ENCODE data around the gene TRAM2.

Gene TRAM2

GRCh38 chr6:52522655-52523054 lies 54.2 kb downstream of the TRAM2 start:
- Histone ChIP-seq H3K27ac (ENCODE audit: low read depth in 2 of 2, low read length in 2 of 2) (peak overlapping the region in 1 of 2 donors; percentile 2), H3K4me3 (ENCODE audit: low read length in 2 of 2) (no peak overlapping the region), H3K4me1 (ENCODE audit: control insufficient read depth in 2 of 2, insufficient read depth in 2 of 2, low read length in 2 of 2) (peaks cover 3 to 12% of the 10 kb centered on the region in 2 donors), H3K27me3 (ENCODE audit: control insufficient read depth in 2 of 2, insufficient read depth in 2 of 2, low read length in 2 of 2) (no peaks in the 10 kb centered on the region), H3K9me3 (ENCODE audit: control insufficient read depth in 2 of 2, low read length in 2 of 2) (no peaks in the 10 kb centered on the region), H3K36me3 (ENCODE audit: control insufficient read depth in 2 of 2, insufficient read depth in 2 of 2, low read length in 2 of 2) (no peaks in the 10 kb centered on the region), H3K9ac (ENCODE audit: low read depth in 1 of 2, low read length in 2 of 2) (no peak overlapping the region)

- H3K9ac ChIP-seq (ENCODE audit: low read depth in 1 of 2, low read length in 2 of 2): no peak overlapping the region
- H3K27ac ChIP-seq (ENCODE audit: low read depth in 2 of 2, low read length in 2 of 2): peak overlapping the region; percentile 1 to 2
- H3K9me3 ChIP-seq (ENCODE audit: control insufficient read depth in 2 of 2, low read length in 2 of 2): no peaks in the 10 kb centered on the region
- H3K4me3 ChIP-seq (ENCODE audit: low read length in 2 of 2): no peak overlapping the region
- no peaks in the 10 kb centered on the region for H3K27me3 ChIP-seq (ENCODE audit: control insufficient read depth in 2 of 2, insufficient read depth in 2 of 2, low read length in 2 of 2)
- peaks cover 3 to 15% of the 10 kb centered on the region in 2 donors for H3K4me1 ChIP-seq (ENCODE audit: control insufficient read depth in 2 of 2, insufficient read depth in 2 of 2, low read length in 2 of 2)
- no peaks in the 10 kb centered on the region for H3K36me3 ChIP-seq (ENCODE audit: control insufficient read depth in 2 of 2, insufficient read depth in 2 of 2, low read length in 2 of 2)
Measured at GRCh38 chr6:52522151-52522626, 54.7 kb downstream of the TRAM2 start.

DNA sequence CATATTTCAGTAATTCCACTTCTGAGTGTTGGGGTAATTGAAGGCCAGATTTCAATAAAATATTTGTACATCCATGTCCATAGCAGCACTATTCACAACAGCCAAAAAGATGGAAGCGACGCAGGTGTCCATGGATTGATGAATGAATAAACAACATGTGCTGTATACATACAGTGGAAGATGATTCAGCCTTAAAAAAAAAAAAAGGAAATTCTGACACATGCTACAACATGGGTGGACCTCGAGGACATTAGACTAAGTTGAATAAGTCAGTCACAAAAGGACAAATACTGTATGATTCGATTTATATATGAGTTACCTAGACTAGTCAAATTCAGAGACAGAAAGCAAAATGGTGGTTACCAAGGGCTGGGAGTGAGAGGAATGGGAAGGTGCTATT lies 57.2 kb downstream of the TRAM2 start:
- Histone ChIP-seq H3K27ac (ENCODE audit: low read depth in 2 of 2, low read length in 2 of 2) (no peak overlapping the region), H3K36me3 (ENCODE audit: control insufficient read depth in 2 of 2, insufficient read depth in 2 of 2, low read length in 2 of 2) (peaks cover 6 to 8% of the 10 kb centered on the region in 2 donors), H3K4me3 (ENCODE audit: low read length in 2 of 2) (no peak overlapping the region), H3K27me3 (ENCODE audit: control insufficient read depth in 2 of 2, insufficient read depth in 2 of 2, low read length in 2 of 2) (no peaks in the 10 kb centered on the region), H3K9me3 (ENCODE audit: control insufficient read depth in 2 of 2, low read length in 2 of 2) (no peaks in the 10 kb centered on the region), H3K4me1 (ENCODE audit: control insufficient read depth in 2 of 2, insufficient read depth in 2 of 2, low read length in 2 of 2) (peaks cover 3 to 15% of the 10 kb centered on the region in 2 donors), H3K9ac (ENCODE audit: low read depth in 1 of 2, low read length in 2 of 2) (no peak overlapping the region)

- no peak overlapping the region for H3K4me3 ChIP-seq (ENCODE audit: low read length in 2 of 2)
- H3K27ac ChIP-seq (ENCODE audit: low read depth in 2 of 2, low read length in 2 of 2): peak overlapping the region; percentile 81
- peaks cover 12 to 15% of the 10 kb centered on the region in 2 donors for H3K36me3 ChIP-seq (ENCODE audit: control insufficient read depth in 2 of 2, insufficient read depth in 2 of 2, low read length in 2 of 2)
- H3K4me1 ChIP-seq (ENCODE audit: control insufficient read depth in 2 of 2, insufficient read depth in 2 of 2, low read length in 2 of 2): peaks cover 7 to 15% of the 10 kb centered on the region in 2 donors
- no peak overlapping the region for H3K9ac ChIP-seq (ENCODE audit: low read depth in 1 of 2, low read length in 2 of 2)
- H3K27me3 ChIP-seq (ENCODE audit: control insufficient read depth in 2 of 2, insufficient read depth in 2 of 2, low read length in 2 of 2): no peaks in the 10 kb centered on the region
- H3K9me3 ChIP-seq (ENCODE audit: control insufficient read depth in 2 of 2, low read length in 2 of 2): no peaks in the 10 kb centered on the region
Measured at GRCh38 chr6:52518279-52518945, 58.4 kb downstream of the TRAM2 start.

DNA sequence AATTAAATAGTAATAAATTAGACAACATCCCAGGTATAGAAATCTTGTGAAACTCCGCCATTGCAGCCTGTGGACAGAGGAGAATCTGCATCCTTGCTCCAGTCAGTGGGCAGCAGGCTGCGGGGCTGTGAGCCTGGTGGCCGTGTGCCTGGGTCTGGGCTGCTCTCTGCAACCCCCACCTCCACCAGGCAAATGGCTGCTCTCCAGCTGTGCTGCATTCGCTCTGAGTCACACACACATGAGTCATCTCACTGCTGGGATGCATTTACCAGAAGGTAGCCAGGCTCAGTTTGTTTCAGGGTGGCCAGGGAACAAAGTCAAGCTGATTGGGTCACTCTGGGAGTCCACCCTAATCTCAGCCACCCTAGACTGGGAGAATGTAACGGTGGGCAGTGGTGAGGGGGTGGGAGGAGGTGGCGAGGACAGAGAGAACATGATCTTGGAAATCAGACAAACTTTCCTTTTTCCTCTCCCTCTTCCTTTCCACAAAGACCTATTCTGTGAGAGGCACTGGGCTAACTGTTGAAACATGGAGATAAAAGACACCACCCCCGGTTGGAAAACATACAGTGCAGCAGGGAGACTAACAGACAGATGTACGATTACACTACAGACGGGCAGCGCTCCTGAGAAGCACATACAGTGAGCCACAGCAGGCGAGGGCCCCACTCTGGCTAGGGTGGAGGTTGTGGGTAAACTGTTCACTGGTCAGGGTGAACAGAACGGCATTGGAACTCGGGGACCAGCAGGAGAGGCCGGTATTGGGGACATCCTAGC lies 59.2 kb downstream of the TRAM2 start:
- Histone ChIP-seq H3K9me3 (ENCODE audit: control insufficient read depth in 2 of 2, low read length in 2 of 2) (no peaks in the 10 kb centered on the region), H3K27ac (ENCODE audit: low read depth in 2 of 2, low read length in 2 of 2) (peak overlapping the region; percentile 81), H3K9ac (ENCODE audit: low read depth in 1 of 2, low read length in 2 of 2) (peak overlapping the region in 1 of 2 donors; percentile 35), H3K27me3 (ENCODE audit: control insufficient read depth in 2 of 2, insufficient read depth in 2 of 2, low read length in 2 of 2) (no peaks in the 10 kb centered on the region), H3K36me3 (ENCODE audit: control insufficient read depth in 2 of 2, insufficient read depth in 2 of 2, low read length in 2 of 2) (peaks cover 12 to 18% of the 10 kb centered on the region in 2 donors), H3K4me1 (ENCODE audit: control insufficient read depth in 2 of 2, insufficient read depth in 2 of 2, low read length in 2 of 2) (peaks cover 10 to 15% of the 10 kb centered on the region in 2 donors), H3K4me3 (ENCODE audit: low read length in 2 of 2) (peak overlapping the region in 1 of 2 donors; percentile 13)

GRCh38 chr6:52516943-52517342 lies 59.9 kb downstream of the TRAM2 start:
- no peak overlapping the region for H3K27ac ChIP-seq (ENCODE audit: low read depth in 2 of 2, low read length in 2 of 2)
- no peak overlapping the region for H3K4me3 ChIP-seq (ENCODE audit: low read length in 2 of 2)

DNA sequence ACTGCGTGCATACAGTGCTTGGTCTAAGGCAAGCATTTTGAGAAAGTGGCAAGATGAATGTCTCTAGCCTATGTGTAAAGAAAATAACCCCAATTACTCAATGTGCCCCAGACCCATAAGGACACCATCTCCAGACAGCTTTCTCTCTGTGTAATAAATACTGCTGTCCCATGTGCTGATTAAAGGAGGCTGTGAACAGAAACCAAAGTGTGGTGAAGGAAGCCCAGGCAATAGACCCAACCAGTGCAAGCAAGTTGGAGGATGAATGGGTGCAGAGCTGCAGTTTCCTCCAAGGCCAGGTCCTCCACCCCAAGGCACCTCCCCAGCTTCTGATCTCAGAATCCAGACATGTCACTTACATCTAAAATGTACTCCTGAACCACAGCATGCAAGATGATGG lies 60.6 kb downstream of the TRAM2 start:
- no peak overlapping the region for H3K4me3 ChIP-seq (ENCODE audit: low read length in 2 of 2)
- no peak overlapping the region for H3K9ac ChIP-seq (ENCODE audit: low read depth in 1 of 2, low read length in 2 of 2)
- H3K27me3 ChIP-seq (ENCODE audit: control insufficient read depth in 2 of 2, insufficient read depth in 2 of 2, low read length in 2 of 2): no peaks in the 10 kb centered on the region
- H3K27ac ChIP-seq (ENCODE audit: low read depth in 2 of 2, low read length in 2 of 2): no peak overlapping the region
- no peaks in the 10 kb centered on the region for H3K9me3 ChIP-seq (ENCODE audit: control insufficient read depth in 2 of 2, low read length in 2 of 2)
- peaks cover 10 to 16% of the 10 kb centered on the region in 2 donors for H3K4me1 ChIP-seq (ENCODE audit: control insufficient read depth in 2 of 2, insufficient read depth in 2 of 2, low read length in 2 of 2)
- peaks cover 12 to 18% of the 10 kb centered on the region in 2 donors for H3K36me3 ChIP-seq (ENCODE audit: control insufficient read depth in 2 of 2, insufficient read depth in 2 of 2, low read length in 2 of 2)

More at GRCh38 chr6:52516943-52517342, 59.9 kb downstream of the TRAM2 start:
- no peak overlapping the region for H3K9ac ChIP-seq (ENCODE audit: low read depth in 1 of 2, low read length in 2 of 2)
- H3K9me3 ChIP-seq (ENCODE audit: control insufficient read depth in 2 of 2, low read length in 2 of 2): no peaks in the 10 kb centered on the region
- H3K36me3 ChIP-seq (ENCODE audit: control insufficient read depth in 2 of 2, insufficient read depth in 2 of 2, low read length in 2 of 2): peaks cover 12 to 18% of the 10 kb centered on the region in 2 donors
- peaks cover 10 to 17% of the 10 kb centered on the region in 2 donors for H3K4me1 ChIP-seq (ENCODE audit: control insufficient read depth in 2 of 2, insufficient read depth in 2 of 2, low read length in 2 of 2)
- no peaks in the 10 kb centered on the region for H3K27me3 ChIP-seq (ENCODE audit: control insufficient read depth in 2 of 2, insufficient read depth in 2 of 2, low read length in 2 of 2)

DNA sequence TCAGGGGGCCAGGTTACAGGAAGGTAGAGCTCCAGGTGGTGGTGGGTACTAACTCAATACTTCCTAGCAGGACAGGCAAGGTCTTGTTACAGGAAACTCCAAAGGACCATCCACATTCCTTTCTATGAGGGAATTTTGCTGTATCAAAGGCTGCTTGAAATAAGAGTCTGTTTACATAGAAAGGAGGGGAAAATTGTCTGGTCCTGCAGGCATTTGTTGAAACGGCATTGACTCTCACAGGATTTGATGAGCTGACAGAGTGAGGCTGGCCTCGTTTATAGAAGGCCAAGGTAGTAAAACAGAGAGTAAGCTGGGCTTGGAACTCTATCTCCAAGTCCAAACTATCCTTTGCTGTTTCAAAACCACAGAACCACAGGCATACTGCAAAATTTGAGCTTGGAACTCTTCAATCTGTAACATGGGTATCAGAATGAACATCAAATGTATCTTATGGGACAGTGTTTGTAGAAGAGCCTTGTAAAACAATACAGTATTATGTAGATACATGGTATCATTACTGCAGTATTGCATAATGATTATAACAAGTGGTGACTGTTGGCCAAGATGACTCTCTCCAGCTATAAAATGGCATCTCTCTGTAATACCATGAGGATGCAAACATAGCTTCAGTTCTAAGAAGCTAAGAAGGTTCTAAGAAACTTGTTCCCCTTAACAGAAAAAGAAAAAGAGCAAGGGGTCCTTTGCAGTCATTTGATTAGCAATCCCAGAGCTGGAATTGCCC lies 61.5 kb downstream of the TRAM2 start:
- Histone ChIP-seq H3K4me1 (ENCODE audit: control insufficient read depth in 2 of 2, insufficient read depth in 2 of 2, low read length in 2 of 2) (peaks cover 10 to 16% of the 10 kb centered on the region in 2 donors), H3K36me3 (ENCODE audit: control insufficient read depth in 2 of 2, insufficient read depth in 2 of 2, low read length in 2 of 2) (peaks cover 12 to 22% of the 10 kb centered on the region in 2 donors), H3K9me3 (ENCODE audit: control insufficient read depth in 2 of 2, low read length in 2 of 2) (no peaks in the 10 kb centered on the region), H3K27ac (ENCODE audit: low read depth in 2 of 2, low read length in 2 of 2) (no peak overlapping the region), H3K27me3 (ENCODE audit: control insufficient read depth in 2 of 2, insufficient read depth in 2 of 2, low read length in 2 of 2) (no peaks in the 10 kb centered on the region), H3K9ac (ENCODE audit: low read depth in 1 of 2, low read length in 2 of 2) (no peak overlapping the region), H3K4me3 (ENCODE audit: low read length in 2 of 2) (no peak overlapping the region)

DNA sequence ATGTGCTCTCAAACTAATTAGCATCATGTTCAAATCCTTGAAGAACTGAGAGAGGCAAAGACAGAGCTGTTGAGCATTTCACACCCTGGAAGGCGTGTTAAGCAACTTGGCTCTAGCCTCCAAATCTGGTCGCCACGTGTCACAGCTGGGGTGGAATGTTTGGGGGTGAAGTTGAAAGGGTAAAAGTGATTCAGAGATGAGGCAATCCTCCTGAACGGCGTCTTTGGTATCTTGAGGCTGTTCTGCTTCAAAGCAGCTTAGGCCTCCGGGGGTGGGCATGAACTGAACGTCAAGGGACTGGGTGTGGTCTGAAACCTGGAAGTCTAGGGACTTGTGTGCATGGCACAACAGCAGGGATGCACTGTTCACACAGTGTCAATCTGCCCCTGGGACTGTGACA lies 62.3 kb downstream of the TRAM2 start:
- no peak overlapping the region for H3K9ac ChIP-seq (ENCODE audit: low read depth in 1 of 2, low read length in 2 of 2)
- peaks cover 13 to 26% of the 10 kb centered on the region in 2 donors for H3K36me3 ChIP-seq (ENCODE audit: control insufficient read depth in 2 of 2, insufficient read depth in 2 of 2, low read length in 2 of 2)
- H3K27ac ChIP-seq (ENCODE audit: low read depth in 2 of 2, low read length in 2 of 2): no peak overlapping the region
- H3K9me3 ChIP-seq (ENCODE audit: control insufficient read depth in 2 of 2, low read length in 2 of 2): no peaks in the 10 kb centered on the region
- H3K4me1 ChIP-seq (ENCODE audit: control insufficient read depth in 2 of 2, insufficient read depth in 2 of 2, low read length in 2 of 2): peaks cover 10 to 16% of the 10 kb centered on the region in 2 donors
- H3K4me3 ChIP-seq (ENCODE audit: low read length in 2 of 2): no peak overlapping the region
- H3K27me3 ChIP-seq (ENCODE audit: control insufficient read depth in 2 of 2, insufficient read depth in 2 of 2, low read length in 2 of 2): no peaks in the 10 kb centered on the region

Data from mucosa of rectum (tissue), 2 donors.